SK-N-SH treated with all-trans-retinoic acid at 6 μM for 48 hours (cell line): ENCODE data around the gene ZSCAN5B.

Experiments used
- CSDC2 ChIP-seq: fragments of 250-450 bp; sonication (Bioruptor Pico); IDR thresholded peaks from 2 replicates; pipeline ENCODE4 v1.5.0; 2020; ENCODE audit warnings: mild to moderate bottlenecking, moderate library complexity
- CSRNP3 ChIP-seq: fragments of 250-450 bp; sonication (Bioruptor Pico); IDR thresholded peaks from 2 replicates; pipeline ENCODE4 v1.5.1; 2021; ENCODE audit warnings: mild to moderate bottlenecking, moderate library complexity
- GLIS3 ChIP-seq: fragments of 250-450 bp; sonication (Bioruptor Pico); IDR thresholded peaks from 2 replicates; pipeline ENCODE4 v1.5.0; 2020; ENCODE audit warnings: mild to moderate bottlenecking, moderate library complexity
- PATZ1 ChIP-seq: fragments of 250-450 bp; sonication (Bioruptor Pico); IDR thresholded peaks from 2 replicates; pipeline ENCODE4 v1.8.0; 2020; ENCODE audit warnings: mild to moderate bottlenecking, moderate library complexity, borderline replicate concordance
- PPARA ChIP-seq: fragments of 250-450 bp; sonication (Bioruptor Pico); IDR thresholded peaks from 2 replicates; pipeline ENCODE4 v1.5.0; 2020; ENCODE audit warnings: mild to moderate bottlenecking, borderline replicate concordance
- TOX ChIP-seq: fragments of 250-450 bp; sonication (Bioruptor Pico); IDR thresholded peaks from 2 replicates; pipeline ENCODE4 v1.8.0; 2021; ENCODE audit warnings: mild to moderate bottlenecking, moderate library complexity, borderline replicate concordance
- TSHZ2 ChIP-seq: fragments of 250-450 bp; sonication (Bioruptor Pico); IDR thresholded peaks from 2 replicates; pipeline ENCODE4 v1.5.0; 2020; ENCODE audit warnings: mild to moderate bottlenecking, moderate library complexity
- ZFP3 ChIP-seq: fragments of 250-450 bp; sonication (Bioruptor Pico); IDR thresholded peaks from 2 replicates; pipeline ENCODE4 v1.5.0; 2020; ENCODE audit warnings: mild to moderate bottlenecking, moderate library complexity
- ZFP30 ChIP-seq: fragments of 450-650 bp; formaldehyde crosslinking; IDR thresholded peaks from 2 replicates; pipeline ENCODE4 v1.5.0; 2022; ENCODE audit warnings: mild to moderate bottlenecking, moderate library complexity

GRCh38 chr19:56149656-56150038 lies 47.9 kb downstream of the ZSCAN5B start:
- TF ChIP-seq ZFP3 (CRISPR knock-in tag) (no peak), PPARA (CRISPR knock-in tag) (no peak), PATZ1 (no peak), TSHZ2 (CRISPR knock-in tag) (no peak), GLIS3 (no peak), TOX (CRISPR knock-in tag) (no peak), CSDC2 (CRISPR knock-in tag) (no peak), ZFP30 (no peak), CSRNP3 (CRISPR knock-in tag) (no peak)
